GM12878 (cell line): ENCODE measurements around the gene ARRB2. TPM values are rescaled to one million over a fixed set of nuclear protein-coding genes. Genes with fewer than 3 reads are reported as not detected.

Experiments used
- ATAC-seq: fragments of 200-7000 bp; cut with Tn5 transposase; 3 replicates; pipeline ENCODE4 v1.9.1; 2020; ENCODE audit warnings: mild to moderate bottlenecking, moderate library complexity
- BruUV-seq: library from RNA; stranded (reverse); fragments of 400-500 nt; replicated peaks from 2 replicates; lab custom pipeline; 2021; lab: Mats Ljungman, UMichigan
- CTCF ChIA-PET: fragments of 300-600 bp; sonication (Branson Sonifier 250); formaldehyde crosslinking; extraction: SDS; loops from one replicate; lab custom pipeline; 2021; ENCODE audit warnings: inconsistent platforms; lab: Yijun Ruan, JAX
- POLR2A ChIA-PET: fragments of 350-600 bp; formaldehyde crosslinking; extraction: SDS; loops from one replicate; lab custom pipeline; 2021; ENCODE audit warnings: inconsistent platforms; lab: Charles Lee
- RAD21 ChIA-PET: fragments of 300-600 bp; sonication (Branson Sonifier 250); formaldehyde crosslinking; loops from one replicate; lab custom pipeline; 2023; ENCODE audit warnings: antibody characterized with exemption; ENCODE audit not compliant: unreplicated experiment; lab: Charles Lee
- SMC1A ChIA-PET: fragments of 300-600 bp; sonication (Branson Sonifier 250); formaldehyde crosslinking; loops from one replicate; lab custom pipeline; 2023; ENCODE audit not compliant: unreplicated experiment, uncharacterized antibody; lab: Charles Lee
- DNase-seq: peaks from one replicate; pipeline ENCODE4 v3.0.0-alpha.2; 2011; ENCODE audit warnings: low read depth, low spot score
- FAIRE-seq: peaks from 3 replicates; lab custom pipeline; 2011; peaks lifted over from hg19 to GRCh38; lab: Jason Lieb, UNC
- H2AFZ ChIP-seq: 2 replicates; pipeline ENCODE4 v1.6.0; 2011; ENCODE audit warnings: low read depth, low read length, control low read depth; ENCODE audit not compliant: control insufficient read depth
- H3K27ac ChIP-seq: 2 replicates; pipeline ENCODE4 v1.5.1; 2011; ENCODE audit warnings: control low read depth; ENCODE audit not compliant: control insufficient read depth, insufficient read depth
- H3K27me3 ChIP-seq, 2 experiments: replicated peaks in 1 of 2; 2 replicates each; pipeline versions ENCODE4 v1.6.0 to v1.6.1; 2011; ENCODE audit warnings: low read length in 1 of 2; ENCODE audit not compliant: control insufficient read depth in 2 of 2, insufficient read depth in 2 of 2
- H3K36me3 ChIP-seq, 2 experiments: 2 replicates each; pipeline ENCODE4 v1.5.1; 2011; ENCODE audit warnings: low read length in 1 of 2; ENCODE audit not compliant: control insufficient read depth in 2 of 2, insufficient read depth in 2 of 2
- H3K4me1 ChIP-seq: 2 replicates; pipeline ENCODE4 v1.6.1; 2011; ENCODE audit warnings: mild to moderate bottlenecking, low read length, moderate library complexity, mixed read lengths; ENCODE audit not compliant: control insufficient read depth, insufficient read depth
- H3K4me2 ChIP-seq: 2 replicates; pipeline ENCODE4 v1.6.0; 2011; ENCODE audit warnings: control low read depth; ENCODE audit not compliant: control insufficient read depth, insufficient read depth
- H3K4me3 ChIP-seq: fragments of 200-600 bp; sonication (generic); 2 replicates; pipeline ENCODE4 v1.5.1; 2016
- H3K79me2 ChIP-seq: 2 replicates; pipeline ENCODE4 v1.6.0; 2011; ENCODE audit warnings: low read length; ENCODE audit not compliant: control insufficient read depth, insufficient read depth
- H3K9ac ChIP-seq: 2 replicates; pipeline ENCODE4 v1.8.0; 2011; ENCODE audit warnings: low read length, control low read depth, mixed read lengths; ENCODE audit not compliant: control insufficient read depth, insufficient read depth
- H3K9me3 ChIP-seq: replicated peaks from 3 replicates; pipeline ENCODE4 v1.5.1; 2011; ENCODE audit warnings: mild to moderate bottlenecking, low read length; ENCODE audit not compliant: control insufficient read depth, insufficient read depth
- H4K20me1 ChIP-seq: 2 replicates; pipeline ENCODE4 v1.6.0; 2011; ENCODE audit not compliant: control insufficient read depth, insufficient read depth
- BHLHE40 ChIP-seq, 2 experiments: fragments of 450-650 bp in 1 of 2; IDR thresholded peaks; 2 replicates each; pipeline ENCODE4 v1.6.1; 2011 to 2017; ENCODE audit warnings: low read depth in 2 of 2, borderline replicate concordance in 1 of 2, improper control_type of control experiment in 1 of 2, low read length in 1 of 2, mild to moderate bottlenecking in 1 of 2
- BRCA1 ChIP-seq: IDR thresholded peaks from 2 replicates; pipeline ENCODE4 v1.6.1; 2011; ENCODE audit warnings: low read depth, low read length, improper control_type of control experiment
- CBFB ChIP-seq: IDR thresholded peaks from 2 replicates; pipeline ENCODE4 v1.6.1; 2016; ENCODE audit warnings: antibody characterized with exemption, low read depth
- EED ChIP-seq: sonication (generic); IDR thresholded peaks from 2 replicates; pipeline ENCODE4 v1.6.1; 2016; ENCODE audit warnings: antibody characterized with exemption, low read depth
- HDAC2 ChIP-seq: fragments of 200-600 bp; sonication (generic); IDR thresholded peaks from 2 replicates; pipeline ENCODE4 v1.6.1; 2017
- IKZF2 ChIP-seq, 2 experiments: fragments of 450-650 bp; IDR thresholded peaks; 2 replicates each; pipeline ENCODE4 v1.6.1; 2017; ENCODE audit warnings: mild to moderate bottlenecking in 2 of 2, moderate library complexity in 2 of 2
- MEF2B ChIP-seq: fragments of 450-650 bp; IDR thresholded peaks from 2 replicates; pipeline ENCODE4 v1.6.1; 2018; ENCODE audit warnings: mild to moderate bottlenecking, moderate library complexity; ENCODE audit not compliant: partially characterized antibody, poor library complexity, severe bottlenecking
- NFIC ChIP-seq: IDR thresholded peaks from 2 replicates; pipeline ENCODE4 v1.6.1; 2012; ENCODE audit warnings: low read depth, mild to moderate bottlenecking, inconsistent platforms, low read length, moderate library complexity
- POLR2A ChIP-seq: IDR thresholded peaks from 2 replicates; pipeline ENCODE4 v1.6.1; 2011; ENCODE audit warnings: low read depth, mild to moderate bottlenecking, low read length
- PRDM15 ChIP-seq: fragments of 450-650 bp; formaldehyde crosslinking; IDR thresholded peaks from 2 replicates; pipeline ENCODE4 v1.4.0; 2020; ENCODE audit warnings: mild to moderate bottlenecking, moderate library complexity
- SMAD5 ChIP-seq: IDR thresholded peaks from 2 replicates; pipeline ENCODE4 v1.6.1; 2016; ENCODE audit warnings: antibody characterized with exemption, low read depth
- ZBTB4 ChIP-seq: fragments of 450-650 bp; formaldehyde crosslinking; IDR thresholded peaks from 2 replicates; pipeline ENCODE4 v1.4.0; 2022; ENCODE audit warnings: mild to moderate bottlenecking, moderate library complexity
- ZNF24 ChIP-seq: fragments of 450-650 bp; IDR thresholded peaks from 2 replicates; pipeline ENCODE4 v1.6.1; 2017; ENCODE audit warnings: antibody characterized with exemption, mild to moderate bottlenecking
- ZNF274 ChIP-seq: IDR thresholded peaks from one replicate; pipeline ENCODE4 v1.8.0; 2011; ENCODE audit not compliant: insufficient read length, insufficient read depth
- ZNF687 ChIP-seq: fragments of 450-650 bp; IDR thresholded peaks from 2 replicates; pipeline ENCODE4 v1.6.1; 2017; ENCODE audit warnings: mild to moderate bottlenecking, moderate library complexity
- ZSCAN29 ChIP-seq: fragments of 450-650 bp; IDR thresholded peaks from 2 replicates; pipeline ENCODE4 v1.6.1; 2017; ENCODE audit warnings: mild to moderate bottlenecking, moderate library complexity
- WGBS: methylation state at CpG from one replicate; pipeline ENCODE4 v1.1.6; 2016; ENCODE audit warnings: low lambda C conversion rate; ENCODE audit not compliant: insufficient replicate concordance, insufficient coverage; ENCODE audit errors: missing lambda C conversion rate; 5-methylcytosine and 5-hydroxymethylcytosine counted together
- in situ Hi-C: fragments of 300-500 bp; cut with MboI; formaldehyde crosslinking; loops from 9 replicates; pipeline ENCODE4 v1.14.3; 2018; ENCODE audit warnings: mixed read lengths
- intact Hi-C: fragments of 100-400 bp; cut with micrococcal nuclease; formaldehyde crosslinking; loops from one replicate; pipeline ENCODE4 v1.14.2; 2022; ENCODE audit not compliant: unreplicated experiment
- polyA plus RNA-seq, 11 experiments: library from polyadenylated mRNA; depleted of rRNA in 4 of 11; unstranded in 6 of 11; stranded (reverse) in 5 of 11; fragments of >200 nt; fragmentation: Nextera tagmentation in 4 of 11; fragmentation: Illumina TruSeq in 1 of 11; extraction: Ambion mirVana in 4 of 11; extraction: Trizol in 1 of 11; gene quantifications; 1 replicate in 1 of 11; 2 replicates in 10 of 11; pipeline versions ENCODE4 v1.2.1 to v1.2.3, GENCODE V29; 2011 to 2016; ENCODE audit warnings: inconsistent platforms in 2 of 11, missing spikeins in 2 of 11, low read depth in 1 of 11
- total RNA-seq, 4 experiments: library from RNA; depleted of rRNA in 3 of 4; stranded (reverse); fragments of >200 nt in 3 of 4; fragmentation: Illumina TruSeq in 1 of 4; extraction: Trizol in 1 of 4; gene quantifications; 2 replicates each; pipeline versions ENCODE4 v1.2.1 to v1.2.3, GENCODE V29; 2013 to 2021

Gene ARRB2
- total and polyA plus RNA-seq, 10 of the 15 experiments (the other 5 are each of a cell fraction or from before 2014, with no cell fraction given), result 6.5 to 75.2 (median 43.1) TPM

GRCh38 chr17:4693416-4693815 lies 17.0 kb upstream of the ARRB2 start:
- Histone ChIP-seq H3K27me3 (no peaks in the 10 kb centered on the region), H3K9me3 (no peaks in the 10 kb centered on the region), H3K9ac (no peak overlapping the region), H2AFZ (no peak overlapping the region), H3K4me1 (peaks cover 19% of the 10 kb centered on the region), H3K79me2 (peaks cover 26% of the 10 kb centered on the region), H3K4me2 (no peak overlapping the region), H3K36me3 (peaks cover 0 to 8% of the 10 kb centered on the region in 2 experiments; a peak in 2 of 4 replicates), H3K4me3 (no peak overlapping the region), H4K20me1 (no peaks in the 10 kb centered on the region; the same call in 1 of the 2 replicates), H3K27ac (no peak overlapping the region)
- WGBS, result 88% methylated on average over 9 of the region's 9 CpGs
- POLR2A ChIA-PET, result no interaction called here
- CTCF ChIA-PET, result interaction anchor here (1.4 kb wide), 1 partner anchor 97 kb away, joined by 3 read pairs; no protein-coding TSS in a partner anchor
- ATAC-seq, result no peak
- DNase-seq, result no peak
- intact Hi-C loops (no loop called here), in situ Hi-C loops (no loop called here)
- RAD21 ChIA-PET, result no interaction called here
- SMC1A ChIA-PET, result no interaction called here
- BruUV-seq, result no TSS peak
- no peak for FAIRE-seq
- TF ChIP-seq ZSCAN29, result no peak
- no peak for TF ChIP-seq CBFB
- no peak for TF ChIP-seq NFIC
- TF ChIP-seq ZNF687, result no peak
- TF ChIP-seq BRCA1, result no peak
- TF ChIP-seq SMAD5, result no peak
- TF ChIP-seq HDAC2, result no peak
- no peak for TF ChIP-seq ZBTB4
- TF ChIP-seq POLR2A, result no peak
- TF ChIP-seq MEF2B, result no peak
- no peak for TF ChIP-seq ZNF274
- TF ChIP-seq ZNF24, result no peak
- no peak for TF ChIP-seq EED
- TF ChIP-seq PRDM15 (CRISPR knock-in tag), result no peak
- no peak for TF ChIP-seq BHLHE40 (IDR thresholded peaks at IDR 0.05; ENCODE audit: borderline replicate concordance in 1 of 2, low read depth in 2 of 2, low read length in 1 of 2)
- no peak for TF ChIP-seq IKZF2 (IDR thresholded peaks at IDR 0.05)
